Endometrial microvascular endothelial cells (primary cell): ENCODE data around the gene FOXP1. TPM values are rescaled to one million over a fixed set of nuclear protein-coding genes. Genes with fewer than 3 reads are reported as not detected.

Experiments
- in situ Hi-C: cut with HindIII; loops from 2 replicates; pipeline ENCODE4 v1.10.0; 2017; ENCODE audit warnings: low sequenced_read_pairs, low pct_unique_long_range_greater_than_20kb; ENCODE audit errors: inconsistent ontology term
- total RNA-seq: library from RNA; depleted of rRNA; stranded (reverse); fragments of >200 nt; gene quantifications from one replicate; pipeline ENCODE4 v1.2.3, GENCODE V29; 2015; ENCODE audit errors: inconsistent ontology term

FOXP1 gene
- total RNA-seq, 1 donor from 2014 or later = 37.2 TPM

- in situ Hi-C loops = loop anchor here (25.0 kb wide), 2 partner anchors 265 to 515 kb away; no protein-coding TSS in a partner anchor
These were observed 6.5 kb downstream of the FOXP1 start for GRCh38 chr3:71577011-71577410.

- in situ Hi-C loops = loop anchor here (25.0 kb wide), 2 partner anchors 263 to 513 kb away; no protein-coding TSS in a partner anchor
These were observed 8.1 kb downstream of the FOXP1 start for GRCh38 chr3:71575433-71575832.

- in situ Hi-C loops = no loop called here
These were observed 10.3 kb downstream of the FOXP1 start for GRCh38 chr3:71573181-71573580.

GRCh38 chr3:71570546-71570945 lies 13.0 kb downstream of the FOXP1 start:
- in situ Hi-C loops = no loop called here

GRCh38 chr3:71568207-71568606 lies 15.3 kb downstream of the FOXP1 start:
- in situ Hi-C loops = no loop called here

- in situ Hi-C loops = no loop called here
These were observed 16.8 kb downstream of the FOXP1 start for GRCh38 chr3:71566776-71567175.

- in situ Hi-C loops = no loop called here
These were observed 17.6 kb downstream of the FOXP1 start for GRCh38 chr3:71565976-71566375.

- in situ Hi-C loops = no loop called here
These were observed 18.2 kb downstream of the FOXP1 start for GRCh38 chr3:71565316-71565715.

- in situ Hi-C loops = no loop called here
These were observed 19.2 kb downstream of the FOXP1 start for GRCh38 chr3:71564361-71564760.

GRCh38 chr3:71563827-71564226 lies 19.7 kb downstream of the FOXP1 start:
- in situ Hi-C loops = no loop called here

GRCh38 chr3:71562938-71563337 lies 20.6 kb downstream of the FOXP1 start:
- in situ Hi-C loops = no loop called here

GRCh38 chr3:71560665-71561064 lies 22.9 kb downstream of the FOXP1 start:
- in situ Hi-C loops = no loop called here

- in situ Hi-C loops = no loop called here
These were observed 23.9 kb downstream of the FOXP1 start for GRCh38 chr3:71559578-71560162.

- in situ Hi-C loops = no loop called here
These were observed 24.5 kb downstream of the FOXP1 start for GRCh38 chr3:71559021-71559420.

GRCh38 chr3:71554649-71555048 lies 28.9 kb downstream of the FOXP1 start:
- in situ Hi-C loops = no loop called here

GRCh38 chr3:71551311-71551919 lies 32.1 kb downstream of the FOXP1 start:
- in situ Hi-C loops = no loop called here

- in situ Hi-C loops = no loop called here
These were observed 33.6 kb downstream of the FOXP1 start for GRCh38 chr3:71549951-71550350.

- in situ Hi-C loops = no loop called here
These were observed 34.7 kb downstream of the FOXP1 start for GRCh38 chr3:71548705-71549384.

- in situ Hi-C loops = no loop called here
These were observed 36.0 kb downstream of the FOXP1 start for GRCh38 chr3:71547249-71548198.
